Fibroblast of lung (primary cell): ENCODE data around the gene FAM81B.
"Not testable (repeated sequence)": the region's sequence is repeated elsewhere in the genome, so short reads cannot be mapped to it uniquely, and the experiment has no call there.

ENCODE experiments used
- EZH2 ChIP-seq: IDR thresholded peaks from 2 replicates; pipeline ENCODE4 v1.5.1; 2012; ENCODE audit warnings: low read length, control low read depth, mild to moderate bottlenecking; ENCODE audit errors: missing control alignments
- TF ChIP-seq, protein P1 (sequence below), 2 donors: IDR thresholded peaks in 1 of 2; conservative IDR thresholded peaks in 1 of 2; 1 replicate in 1 of 2; 2 replicates in 1 of 2; pipeline ENCODE4 v1.5.1; 2011 to 2012; ENCODE audit warnings: low read length in 2 of 2, control low read depth in 1 of 2, inconsistent platforms in 1 of 2, low read depth in 1 of 2, mild to moderate bottlenecking in 1 of 2

GRCh38 chr5:95341444-95341843 lies 49.7 kb upstream of the FAM81B start:
- TF ChIP-seq, protein P1, sequence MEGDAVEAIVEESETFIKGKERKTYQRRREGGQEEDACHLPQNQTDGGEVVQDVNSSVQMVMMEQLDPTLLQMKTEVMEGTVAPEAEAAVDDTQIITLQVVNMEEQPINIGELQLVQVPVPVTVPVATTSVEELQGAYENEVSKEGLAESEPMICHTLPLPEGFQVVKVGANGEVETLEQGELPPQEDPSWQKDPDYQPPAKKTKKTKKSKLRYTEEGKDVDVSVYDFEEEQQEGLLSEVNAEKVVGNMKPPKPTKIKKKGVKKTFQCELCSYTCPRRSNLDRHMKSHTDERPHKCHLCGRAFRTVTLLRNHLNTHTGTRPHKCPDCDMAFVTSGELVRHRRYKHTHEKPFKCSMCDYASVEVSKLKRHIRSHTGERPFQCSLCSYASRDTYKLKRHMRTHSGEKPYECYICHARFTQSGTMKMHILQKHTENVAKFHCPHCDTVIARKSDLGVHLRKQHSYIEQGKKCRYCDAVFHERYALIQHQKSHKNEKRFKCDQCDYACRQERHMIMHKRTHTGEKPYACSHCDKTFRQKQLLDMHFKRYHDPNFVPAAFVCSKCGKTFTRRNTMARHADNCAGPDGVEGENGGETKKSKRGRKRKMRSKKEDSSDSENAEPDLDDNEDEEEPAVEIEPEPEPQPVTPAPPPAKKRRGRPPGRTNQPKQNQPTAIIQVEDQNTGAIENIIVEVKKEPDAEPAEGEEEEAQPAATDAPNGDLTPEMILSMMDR (conservative IDR thresholded peaks at IDR 0.05 in 1 of 2, IDR thresholded peaks at IDR 0.05 in 1 of 2; ENCODE audit: low read depth in 1 of 2, low read length in 2 of 2) = not testable (repeated sequence)
- TF ChIP-seq EZH2 = not testable (repeated sequence)
